Osteoblast (primary cell): ENCODE data around the gene WDR91. TPM values are rescaled to one million over a fixed set of nuclear protein-coding genes. Genes with fewer than 3 reads are reported as not detected.

ENCODE experiments used
- DNase-seq: peaks from one replicate; pipeline ENCODE4 v3.0.0; 2011; ENCODE audit warnings: low spot score, mixed read lengths; ENCODE audit not compliant: insufficient read length; ENCODE audit errors: missing footprints
- H2AFZ ChIP-seq: 2 replicates; pipeline ENCODE4 v1.6.0; 2011; ENCODE audit warnings: mild to moderate bottlenecking, low read length
- H3K27ac ChIP-seq: 2 replicates; pipeline ENCODE4 v1.5.1; 2011; ENCODE audit warnings: mild to moderate bottlenecking, low read depth, low read length, moderate library complexity
- H3K27me3 ChIP-seq: 2 replicates; pipeline ENCODE4 v1.6.0; 2012; ENCODE audit warnings: mild to moderate bottlenecking, control low read depth, inconsistent platforms, low read length, moderate library complexity; ENCODE audit not compliant: insufficient read depth
- H3K36me3 ChIP-seq: 2 replicates; pipeline ENCODE4 v1.5.1; 2011; ENCODE audit warnings: mild to moderate bottlenecking, low read length, control low read depth, moderate library complexity; ENCODE audit not compliant: insufficient read depth
- H3K4me1 ChIP-seq: 2 replicates; pipeline ENCODE4 v1.5.1; 2011; ENCODE audit warnings: mild to moderate bottlenecking, low read length, control low read depth, moderate library complexity; ENCODE audit not compliant: insufficient read depth
- H3K4me2 ChIP-seq: 2 replicates; pipeline ENCODE4 v1.6.0; 2011; ENCODE audit warnings: mild to moderate bottlenecking, low read length; ENCODE audit not compliant: insufficient read depth
- H3K4me3 ChIP-seq: fragments of 200-600 bp; sonication (generic); 3 replicates; pipeline ENCODE4 v1.5.1; 2012; ENCODE audit warnings: mild to moderate bottlenecking, low read length, inconsistent platforms; ENCODE audit not compliant: insufficient read depth
- H3K79me2 ChIP-seq: 2 replicates; pipeline ENCODE4 v1.6.0; 2012; ENCODE audit warnings: mild to moderate bottlenecking, low read length, control low read depth, inconsistent platforms; ENCODE audit not compliant: insufficient read depth
- H3K9me3 ChIP-seq: 2 replicates; pipeline ENCODE4 v1.5.1; 2011; ENCODE audit warnings: low read depth, low read length, control low read depth
- H4K20me1 ChIP-seq: 2 replicates; pipeline ENCODE4 v1.6.0; 2012; ENCODE audit warnings: mild to moderate bottlenecking, low read length, control low read depth; ENCODE audit not compliant: insufficient read depth
- CTCF ChIP-seq: IDR thresholded peaks from 2 replicates; pipeline ENCODE4 v1.5.1; 2011; ENCODE audit warnings: mild to moderate bottlenecking, low read depth, low read length, moderate library complexity; ENCODE audit errors: extremely low read depth
- total RNA-seq: library from RNA; depleted of rRNA; stranded (reverse); fragments of >200 nt; gene quantifications from 2 replicates; pipeline ENCODE4 v1.2.3, GENCODE V29; 2012

Gene WDR91
- total RNA-seq, 1 donor = 8.7 TPM

- H3K4me3 ChIP-seq = no peak overlapping the region
- H3K27me3 ChIP-seq = no peaks in the 10 kb centered on the region
- H3K4me1 ChIP-seq = peaks cover 19% of the 10 kb centered on the region
- no peak overlapping the region for H2AFZ ChIP-seq
- peaks cover 19% of the 10 kb centered on the region for H3K36me3 ChIP-seq
- no peaks in the 10 kb centered on the region for H4K20me1 ChIP-seq
- no peak for TF ChIP-seq CTCF
- H3K27ac ChIP-seq = no peak overlapping the region
- no peaks in the 10 kb centered on the region for H3K9me3 ChIP-seq
- no peak for DNase-seq
- no peaks in the 10 kb centered on the region for H3K79me2 ChIP-seq
- H3K4me2 ChIP-seq = no peak overlapping the region
These were observed 10.0 kb downstream of the WDR91 start for GRCh38 chr7:135201350-135201749.

- H3K4me2 ChIP-seq = no peak overlapping the region
- DNase-seq = no peak
- H3K4me1 ChIP-seq = peaks cover 19% of the 10 kb centered on the region
- H3K9me3 ChIP-seq = no peaks in the 10 kb centered on the region
- H2AFZ ChIP-seq = no peak overlapping the region
- H3K27ac ChIP-seq = no peak overlapping the region
- H3K27me3 ChIP-seq = no peaks in the 10 kb centered on the region
- no peak overlapping the region for H3K4me3 ChIP-seq
- no peaks in the 10 kb centered on the region for H3K79me2 ChIP-seq
- TF ChIP-seq CTCF = no peak
- peaks cover 21% of the 10 kb centered on the region for H3K36me3 ChIP-seq
- no peaks in the 10 kb centered on the region for H4K20me1 ChIP-seq
These were observed 10.4 kb downstream of the WDR91 start for GRCh38 chr7:135200821-135201331.

- no peak overlapping the region for H3K27ac ChIP-seq
- H3K4me1 ChIP-seq = peaks cover 16% of the 10 kb centered on the region
- no peak overlapping the region for H3K4me2 ChIP-seq
- H3K36me3 ChIP-seq = peaks cover 21% of the 10 kb centered on the region
- H3K79me2 ChIP-seq = no peaks in the 10 kb centered on the region
- H4K20me1 ChIP-seq = no peaks in the 10 kb centered on the region
- H3K27me3 ChIP-seq = no peaks in the 10 kb centered on the region
- no peak overlapping the region for H3K4me3 ChIP-seq
- no peak for TF ChIP-seq CTCF
- no peak for DNase-seq
- no peak overlapping the region for H2AFZ ChIP-seq
- H3K9me3 ChIP-seq = no peaks in the 10 kb centered on the region
These were observed 11.9 kb downstream of the WDR91 start for GRCh38 chr7:135199439-135199838.

- no peak overlapping the region for H3K27ac ChIP-seq
These were observed 13.2 kb downstream of the WDR91 start for GRCh38 chr7:135197906-135198655.

More at GRCh38 chr7:135197906-135198655, 13.2 kb downstream of the WDR91 start:
- H3K4me3 ChIP-seq = no peak overlapping the region
- H3K4me1 ChIP-seq = peaks cover 10% of the 10 kb centered on the region
- no peaks in the 10 kb centered on the region for H3K79me2 ChIP-seq
- no peak for TF ChIP-seq CTCF
- H2AFZ ChIP-seq = no peak overlapping the region
- no peaks in the 10 kb centered on the region for H4K20me1 ChIP-seq
- no peak for DNase-seq
- H3K9me3 ChIP-seq = no peaks in the 10 kb centered on the region
- peaks cover 20% of the 10 kb centered on the region for H3K36me3 ChIP-seq
- no peaks in the 10 kb centered on the region for H3K27me3 ChIP-seq
- no peak overlapping the region for H3K4me2 ChIP-seq
